Pulmonary artery endothelial cell (primary cell): ENCODE measurements around the gene TAF5. TPM values are rescaled to one million over a fixed set of nuclear protein-coding genes. Genes with fewer than 3 reads are reported as not detected.
"Not testable (repeated sequence)": the region's sequence is repeated elsewhere in the genome, so short reads cannot be mapped to it uniquely, and the experiment has no call there.

Experiments used
- DNase-seq: peaks from one replicate; pipeline ENCODE4 v3.0.0-alpha.2; 2011; ENCODE audit warnings: low read depth, low spot score
- total RNA-seq: library from RNA; depleted of rRNA; stranded (reverse); fragments of >200 nt; gene quantifications from 2 replicates; pipeline ENCODE4 v1.2.3, GENCODE V29; 2014

Gene TAF5
- 4.7 and 10.5 TPM in 2 replicates for total RNA-seq

- peak; percentile 83 for DNase-seq
Observed at GRCh38 chr10:103367782-103368518, at the start of gene TAF5. Gene TAF5 (plus strand): TSS chr10:103367976. CDS start chr10:103367990, 14 bp downstream.

GRCh38 chr10:103327906-103328305, 39.9 kb upstream of the TAF5 start:
- no peak for DNase-seq

- no peak for DNase-seq
Observed at GRCh38 chr10:103333934-103334520, 33.7 kb upstream of the TAF5 start.

DNA sequence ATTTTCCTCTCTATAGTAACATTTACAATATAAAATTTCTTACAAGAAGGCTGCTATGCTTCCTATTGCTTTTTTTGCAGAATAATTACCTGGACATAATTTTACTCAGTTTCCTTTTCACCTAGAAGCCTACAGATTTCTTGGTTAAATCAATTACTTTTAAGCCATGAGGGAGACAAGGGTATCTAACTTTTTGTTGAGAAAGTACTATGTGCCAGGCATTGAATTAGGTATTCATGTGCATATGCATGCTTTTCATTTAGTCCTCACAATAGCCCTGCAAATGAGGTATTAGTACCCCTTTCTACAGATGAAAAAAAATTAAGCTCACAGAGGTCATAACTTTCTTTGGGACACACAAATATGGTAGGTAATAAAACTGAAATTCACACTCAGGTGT, 33.2 kb upstream of the TAF5 start:
- DNase-seq: no peak

DNA sequence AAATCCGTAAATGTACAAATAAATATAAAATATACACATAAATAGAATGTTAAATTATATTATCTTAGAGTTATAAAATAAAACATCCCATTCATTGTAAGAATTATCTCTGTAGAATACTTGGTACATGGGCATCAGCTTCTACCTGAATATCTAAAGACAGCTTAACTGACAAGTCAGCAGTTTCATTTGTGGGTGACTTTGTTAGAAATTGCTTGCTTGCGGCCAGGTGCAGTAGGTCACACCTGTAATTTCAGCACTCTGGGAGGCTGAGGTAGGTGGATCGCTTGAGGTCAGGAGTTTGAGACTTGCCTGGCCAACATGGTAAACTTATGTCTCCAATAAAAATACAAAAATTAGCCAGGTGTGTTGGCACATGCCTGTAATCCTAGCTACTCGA, 31.4 kb upstream of the TAF5 start:
- DNase-seq: no peak

DNA sequence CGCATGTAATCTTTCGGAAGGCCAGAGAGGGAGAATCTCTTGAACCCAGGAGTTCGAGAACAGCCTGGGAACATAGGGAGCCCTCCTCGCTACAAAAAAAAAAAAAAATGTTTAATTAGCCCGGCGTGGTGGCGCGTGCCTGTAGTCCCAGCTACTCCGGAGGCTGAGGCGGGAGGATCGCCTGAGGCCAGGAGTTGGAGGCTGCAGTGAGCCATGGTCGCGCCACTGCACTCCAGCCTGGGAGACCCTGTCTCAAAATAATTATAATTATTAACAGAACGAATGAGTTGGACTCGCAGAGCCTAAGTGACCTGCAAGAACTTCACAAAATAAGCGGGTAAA, 17.6 kb upstream of the TAF5 start:
- no peak for DNase-seq

DNA sequence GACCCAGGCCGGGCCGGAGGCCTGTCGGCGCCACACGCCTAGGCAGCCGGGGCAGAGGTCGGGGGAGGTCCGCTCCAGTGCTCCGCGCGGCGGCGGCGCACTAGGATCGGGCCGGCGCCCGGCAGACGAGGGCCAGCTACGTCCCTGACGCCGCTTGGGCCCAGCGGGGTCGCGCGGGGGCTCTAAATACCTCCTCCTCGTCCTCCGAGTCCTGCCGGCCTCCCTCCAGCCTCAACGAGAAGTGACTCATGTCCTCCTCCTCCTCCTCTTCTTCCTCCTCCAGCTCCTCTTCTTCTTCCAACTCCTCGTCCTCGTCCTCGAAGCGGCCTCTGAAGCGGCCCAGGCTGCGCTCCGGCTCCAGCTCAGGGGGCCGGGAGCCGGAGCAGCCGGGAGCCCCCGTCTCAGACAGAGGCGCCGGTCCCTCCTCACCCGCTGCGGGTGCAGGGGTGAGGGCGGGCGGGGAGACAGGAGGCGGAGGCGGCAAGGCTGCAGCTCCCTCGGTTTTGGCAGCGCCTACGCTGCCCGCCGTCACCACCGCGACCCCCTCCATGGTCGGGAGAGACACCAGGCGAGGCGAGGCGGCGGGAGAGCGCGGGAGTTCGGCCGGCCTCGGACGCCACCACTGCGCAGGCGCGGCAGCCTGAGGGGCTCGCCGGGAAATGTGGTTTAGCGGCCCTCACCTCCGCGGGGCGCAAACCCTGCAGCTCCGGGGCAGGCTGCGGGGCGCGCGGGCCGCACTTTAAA, 17.1 kb upstream of the TAF5 start, which contains the start of gene PCGF6:
TSS of gene PCGF6 (minus strand) at position 624 of the 744 bp plus-strand sequence. CDS start at position 550, 74 bp downstream.
- DNase-seq: no peak

- no peak for DNase-seq
Observed at GRCh38 chr10:103353281-103353680, 14.5 kb upstream of the TAF5 start.

- not testable (repeated sequence) for DNase-seq
Observed at GRCh38 chr10:103354567-103354966, 13.2 kb upstream of the TAF5 start.

- DNase-seq: no peak
Observed at GRCh38 chr10:103355906-103356599, 11.7 kb upstream of the TAF5 start.

GRCh38 chr10:103359493-103359892, 8.3 kb upstream of the TAF5 start:
- not testable (repeated sequence) for DNase-seq

- not testable (repeated sequence) for DNase-seq
Observed at GRCh38 chr10:103360791-103361190, 7.0 kb upstream of the TAF5 start.

GRCh38 chr10:103367379-103367781, 396 bp upstream of the TAF5 start:
- DNase-seq: no peak

DNA sequence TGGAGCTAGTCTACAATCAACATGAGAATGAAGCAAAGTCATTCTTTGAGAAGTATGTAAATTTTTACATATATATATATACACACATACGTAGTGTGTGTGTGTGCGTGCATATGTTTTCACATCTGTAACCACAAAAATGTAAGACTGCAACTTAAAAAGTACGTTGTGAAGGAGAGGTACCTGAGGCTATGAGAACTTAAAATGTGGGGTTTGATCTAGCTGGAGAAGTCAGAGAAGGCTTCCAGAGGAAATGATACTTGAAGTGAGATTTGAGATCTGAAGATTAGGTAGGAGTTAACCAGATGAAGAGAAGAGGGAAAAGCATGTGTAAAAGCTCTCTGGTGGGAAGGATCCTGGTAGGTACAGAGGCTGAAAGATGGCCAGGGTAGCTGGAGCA, 5.8 kb downstream of the TAF5 start:
- no peak for DNase-seq

DNA sequence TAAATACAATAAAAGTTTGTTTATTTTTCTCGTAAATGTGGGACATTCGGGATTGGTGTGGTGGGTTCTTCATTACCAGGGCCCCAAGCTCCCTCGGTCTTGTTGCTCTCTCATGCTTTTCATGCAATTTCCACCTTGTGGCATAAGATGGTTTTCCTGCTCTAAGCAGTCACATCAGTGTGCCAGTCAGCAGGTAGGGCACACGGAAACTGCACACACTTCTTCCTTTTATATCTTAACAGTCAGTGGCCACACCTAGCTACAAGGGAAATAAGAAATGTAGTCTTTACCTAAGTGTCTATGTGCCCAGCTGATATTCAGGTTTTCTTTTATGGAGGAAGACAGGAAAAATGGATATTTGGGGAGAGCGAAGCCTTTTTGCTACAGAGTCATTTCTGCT, 6.5 kb downstream of the TAF5 start:
- DNase-seq: no peak

DNA sequence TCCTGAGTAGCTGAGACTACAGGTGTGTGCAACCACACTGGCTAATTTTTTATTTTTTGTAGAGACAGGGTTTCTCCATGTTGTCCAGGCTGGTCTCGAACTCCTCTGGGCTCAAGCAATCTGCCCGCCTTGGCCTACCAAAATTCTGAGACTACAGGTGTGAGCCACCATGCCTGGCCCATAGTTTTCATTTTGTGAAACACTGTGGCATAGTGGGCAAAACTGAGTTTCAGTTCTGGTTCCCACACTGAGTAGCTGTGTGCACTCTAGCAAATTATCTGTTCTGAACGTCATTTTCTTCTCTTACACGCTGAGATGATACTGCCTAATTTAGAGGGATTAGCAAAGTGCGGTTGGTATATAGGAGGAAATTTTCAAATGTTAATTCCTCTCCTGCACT, 15.0 kb downstream of the TAF5 start:
- DNase-seq: no peak

GRCh38 chr10:103394180-103394579, 26.4 kb downstream of the TAF5 start:
- DNase-seq: no peak

GRCh38 chr10:103395754-103396066, 27.9 kb downstream of the TAF5 start:
- no peak for DNase-seq

GRCh38 chr10:103396067-103396788, 28.5 kb downstream of the TAF5 start, which contains the start of the genes ATP5MK and PDCD11:
Gene ATP5MK (minus strand): TSS chr10:103396475. CDS start chr10:103392457, 4,018 bp downstream.
Gene PDCD11 (plus strand): TSS chr10:103396626. CDS start chr10:103398427, 1,801 bp downstream.
- DNase-seq: peak; percentile 90

- no peak for DNase-seq
Observed at GRCh38 chr10:103396789-103397087, 29.0 kb downstream of the TAF5 start.

GRCh38 chr10:103397191-103397825, 29.5 kb downstream of the TAF5 start:
- DNase-seq: no peak
